ENCODE measurements around the gene HDAC7.

DNA sequence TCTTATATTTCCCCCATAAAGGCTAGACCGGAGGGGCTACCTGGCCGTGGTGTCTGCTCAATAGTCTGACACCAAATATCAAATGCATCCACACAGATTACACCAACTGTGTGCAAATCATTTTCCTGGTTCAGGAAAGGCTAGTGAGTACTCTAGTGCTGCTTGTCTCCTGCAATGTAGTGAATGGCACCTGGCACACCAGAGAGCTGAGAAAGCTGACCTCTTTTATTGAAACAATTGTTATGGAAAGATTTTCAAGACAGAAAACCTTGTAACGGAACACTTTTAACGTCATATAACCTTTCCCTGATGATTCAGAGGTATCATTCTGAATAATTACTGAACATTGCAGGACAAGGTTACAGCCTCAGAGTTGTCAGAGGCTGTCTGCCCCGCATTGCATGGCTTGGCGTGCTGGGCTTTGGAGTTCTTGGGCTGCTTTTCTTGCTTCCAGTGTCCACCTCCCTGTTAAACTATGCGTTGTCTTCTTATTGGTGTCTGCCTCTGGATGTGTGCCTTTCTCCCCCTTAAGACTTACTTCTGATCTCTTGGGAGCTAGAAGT lies 40.7 kb upstream of the HDAC7 start:
- TF ChIP-seq POLR2AphosphoS5 (IDR thresholded peaks at IDR 0.05) (no peak), POLR2A (IDR thresholded peaks at IDR 0.05) (no peak)
- TF ChIP-seq, protein P1, sequence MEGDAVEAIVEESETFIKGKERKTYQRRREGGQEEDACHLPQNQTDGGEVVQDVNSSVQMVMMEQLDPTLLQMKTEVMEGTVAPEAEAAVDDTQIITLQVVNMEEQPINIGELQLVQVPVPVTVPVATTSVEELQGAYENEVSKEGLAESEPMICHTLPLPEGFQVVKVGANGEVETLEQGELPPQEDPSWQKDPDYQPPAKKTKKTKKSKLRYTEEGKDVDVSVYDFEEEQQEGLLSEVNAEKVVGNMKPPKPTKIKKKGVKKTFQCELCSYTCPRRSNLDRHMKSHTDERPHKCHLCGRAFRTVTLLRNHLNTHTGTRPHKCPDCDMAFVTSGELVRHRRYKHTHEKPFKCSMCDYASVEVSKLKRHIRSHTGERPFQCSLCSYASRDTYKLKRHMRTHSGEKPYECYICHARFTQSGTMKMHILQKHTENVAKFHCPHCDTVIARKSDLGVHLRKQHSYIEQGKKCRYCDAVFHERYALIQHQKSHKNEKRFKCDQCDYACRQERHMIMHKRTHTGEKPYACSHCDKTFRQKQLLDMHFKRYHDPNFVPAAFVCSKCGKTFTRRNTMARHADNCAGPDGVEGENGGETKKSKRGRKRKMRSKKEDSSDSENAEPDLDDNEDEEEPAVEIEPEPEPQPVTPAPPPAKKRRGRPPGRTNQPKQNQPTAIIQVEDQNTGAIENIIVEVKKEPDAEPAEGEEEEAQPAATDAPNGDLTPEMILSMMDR (IDR thresholded peaks at IDR 0.05), result no peak

Data from prostate gland (tissue), 2 donors.